Ovary (tissue), 9 donors: Measurements from ENCODE around the gene LRRC46. TPM values are rescaled to one million over a fixed set of nuclear protein-coding genes. Genes with fewer than 3 reads are reported as not detected.

ENCODE experiments used
- DNase-seq, 5 donors: peaks; one replicate each; pipeline ENCODE4 v3.0.0-alpha.2; 2019 to 2020
- H3K27ac ChIP-seq, 2 donors: fragments of 200-600 bp; one replicate each; pipeline versions ENCODE4 v1.5.1 to v1.8.0; 2019 to 2022
- H3K27me3 ChIP-seq: fragments of 200-600 bp; one replicate; pipeline ENCODE4 v1.8.0; 2022
- H3K36me3 ChIP-seq: fragments of 200-600 bp; sonication (generic); one replicate; pipeline ENCODE4 v1.5.1; 2019
- H3K4me1 ChIP-seq: one replicate; pipeline ENCODE4 v1.8.1; 2013; ENCODE audit warnings: mild to moderate bottlenecking, moderate library complexity; ENCODE audit not compliant: insufficient read depth
- H3K4me3 ChIP-seq: fragments of 200-600 bp; sonication (generic); one replicate; pipeline ENCODE4 v1.5.1; 2017
- H3K9me3 ChIP-seq, 2 donors: fragments of 200-600 bp in 1 of 2; sonication (generic) in 1 of 2; one replicate each; pipeline versions ENCODE4 v1.5.1 to v1.8.1; 2013 to 2019; ENCODE audit warnings: mild to moderate bottlenecking in 1 of 2, moderate library complexity in 1 of 2
- CTCF ChIP-seq, 3 donors: fragments of 450-650 bp in 2 of 3; fragments of 200-600 bp in 1 of 3; IDR thresholded peaks; one replicate each; pipeline versions ENCODE4 v1.5.1 to v1.8.0; 2016 to 2022; ENCODE audit warnings: antibody characterized with exemption in 3 of 3, mild to moderate bottlenecking in 1 of 3
- EP300 ChIP-seq: sonication (generic); formaldehyde crosslinking; IDR thresholded peaks from one replicate; pipeline ENCODE4 v1.6.1; 2017; ENCODE audit warnings: antibody characterized with exemption
- POLR2A ChIP-seq: fragments of 450-650 bp; IDR thresholded peaks from one replicate; pipeline ENCODE4 v1.6.1; 2017; ENCODE audit warnings: antibody characterized with exemption, mild to moderate bottlenecking, moderate library complexity
- WGBS, 3 donors: extraction: QIAGEN DNeasy Blood & Tissue Kit in 1 of 3; methylation state at CpG; one replicate each; pipeline versions ENCODE4 v1.1.5 to v1.1.7; 2013 to 2017; 5-methylcytosine and 5-hydroxymethylcytosine counted together
- intact Hi-C, 4 donors: fragments of 100-400 bp; cut with DNase I; formaldehyde crosslinking; loops; one replicate each; pipeline versions ENCODE4 v1.11.0 to v1.15.1; 2022 to 2023
- polyA plus RNA-seq, 2 donors: library from polyadenylated mRNA; stranded (reverse); fragments of 200-250 nt in 1 of 2; fragments of 350-450 nt in 1 of 2; fragmentation: Illumina TruSeq in 1 of 2; extraction: RNeasy Lipid Tissue Mini Kit (QIAGEN cat#74804) in 1 of 2; gene quantifications; one replicate each; pipeline ENCODE4 v1.2.3, GENCODE V29; 2013 to 2014
- total RNA-seq, 7 donors: library from RNA; depleted of rRNA in 2 of 7; stranded (reverse); fragments of >200 nt in 2 of 7; fragmentation: NEBNext Ultra II Directional in 3 of 7; extraction: Animal tissue kit (Norgen Biotek cat#: 25700) in 3 of 7; gene quantifications; one replicate each; pipeline versions ENCODE4 v1.1.0 to v1.2.4, GENCODE V29; 2016 to 2023
- donor health status: DM: no; HTN: no; CAD: no; lungs with moderate emphysema.
- donor health status: DM: no; HTN: no; CAD: no.
- donor health status: Bipolar disorder and iron deficiency.
- donor health status: DM: yes; HTN: yes; CAD: no.
- donor health status: DM: no; HTN: no; CAD: no.
- donor health status: DM: yes; HTN: yes; CAD: no.

LRRC46 gene
- total and polyA plus RNA-seq, 9 donors: 0.31 to 17.1 (median 1.2) TPM

- Histone ChIP-seq H3K27ac (no peak overlapping the region), H3K4me3 (no peak overlapping the region), H3K27me3 (no peaks in the 10 kb centered on the region), H3K9me3 (no peaks in the 10 kb centered on the region), H3K36me3 (no peaks in the 10 kb centered on the region), H3K4me1 (no peaks in the 10 kb centered on the region)
- TF ChIP-seq CTCF (IDR thresholded peaks at IDR 0.05) (no peak), EP300 (no peak), POLR2A (no peak)
- intact Hi-C loops: no loop called here
- no peak for DNase-seq
- 55 to 72% (median 62%) methylated on average over 7 of the region's 7 CpGs for WGBS, 3 donors
These were observed 19.8 kb upstream of the LRRC46 start for GRCh38 chr17:47811709-47812108.

DNA sequence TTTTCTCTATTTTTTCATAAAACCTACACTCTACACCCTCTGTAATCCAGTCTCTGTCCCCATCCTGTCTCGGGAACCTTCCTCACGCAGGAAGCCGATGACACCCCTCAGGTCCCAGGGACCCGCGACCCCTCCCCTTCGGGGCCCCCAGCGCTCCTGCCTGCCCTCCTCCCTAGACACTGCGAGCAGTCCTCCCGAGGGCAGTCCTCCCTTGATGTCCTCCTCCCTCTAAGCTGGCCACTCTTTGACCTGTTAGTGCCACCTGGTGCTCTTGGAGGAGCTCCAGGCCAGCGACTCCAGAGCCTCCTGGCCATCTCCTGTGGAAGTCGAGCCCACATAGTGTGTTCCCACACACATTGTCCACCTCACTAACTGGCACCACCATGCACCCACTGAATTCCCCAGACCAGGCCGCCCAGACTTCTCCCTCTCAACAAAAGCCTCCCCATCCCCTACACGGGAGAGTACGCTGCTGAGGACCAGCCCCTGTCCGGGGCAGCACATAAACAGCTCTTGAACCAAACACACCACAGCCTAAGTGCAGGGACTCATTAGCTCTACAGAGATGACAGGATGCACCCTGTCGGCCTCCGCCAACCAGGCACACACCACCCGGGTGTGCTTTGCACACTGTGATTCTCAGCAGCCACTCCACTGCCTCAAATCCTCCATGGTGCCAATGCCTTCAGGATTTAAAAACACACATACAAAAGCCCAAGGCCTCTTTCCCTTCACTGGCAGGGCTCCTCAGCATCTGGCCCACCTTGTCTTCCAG, 19.1 kb upstream of the LRRC46 start:
- TF ChIP-seq EP300: no peak
- no peak for TF ChIP-seq CTCF (IDR thresholded peaks at IDR 0.05)
- no peak for TF ChIP-seq POLR2A
- intact Hi-C loops: no loop called here

DNA sequence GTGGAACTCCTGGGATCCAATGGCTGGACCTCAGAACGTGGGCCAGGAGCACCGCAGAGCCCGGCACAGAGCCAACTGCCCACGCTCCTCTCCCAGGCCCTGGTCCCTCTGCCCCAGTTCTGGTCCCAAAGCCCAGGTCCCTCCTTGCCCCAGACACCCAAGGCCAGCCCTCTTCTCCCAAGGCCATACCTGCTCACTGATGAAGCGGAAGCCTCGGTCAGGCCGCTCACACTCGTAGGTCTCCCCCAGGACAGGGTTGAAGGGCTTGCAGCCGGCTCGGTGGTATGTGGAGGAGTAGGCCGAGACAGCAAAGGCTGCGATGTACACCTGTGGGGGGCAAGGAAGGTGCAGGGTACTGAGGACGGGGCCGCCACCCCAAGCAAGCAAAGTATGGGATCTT, 18.4 kb upstream of the LRRC46 start:
- TF ChIP-seq EP300 (no peak), POLR2A (no peak), CTCF (IDR thresholded peaks at IDR 0.05) (no peak)
- Histone ChIP-seq H3K27ac (no peak overlapping the region), H3K9me3 (no peaks in the 10 kb centered on the region), H3K4me3 (no peak overlapping the region), H3K27me3 (no peaks in the 10 kb centered on the region), H3K4me1 (no peaks in the 10 kb centered on the region), H3K36me3 (no peaks in the 10 kb centered on the region)
- WGBS, 3 donors: 84 to 88% (median 86%) methylated on average over 14 of the region's 14 CpGs
- intact Hi-C loops: no loop called here
- peak in 1 of 5 donors; percentile 32 for DNase-seq

More for the DNA sequence above, 19.1 kb upstream of the LRRC46 start:
- Histone ChIP-seq H3K9me3 (no peaks in the 10 kb centered on the region), H3K4me1 (no peaks in the 10 kb centered on the region), H3K27me3 (no peaks in the 10 kb centered on the region), H3K36me3 (no peaks in the 10 kb centered on the region), H3K4me3 (no peak overlapping the region), H3K27ac (no peak overlapping the region)
- WGBS, 3 donors: 73 to 78% (median 78%) methylated on average over 18 of the region's 18 CpGs
- DNase-seq: peak in 1 of 5 donors; percentile 30

GRCh38 chr17:47813512-47814031, 17.9 kb upstream of the LRRC46 start:
- Histone ChIP-seq H3K4me1 (no peaks in the 10 kb centered on the region), H3K9me3 (no peaks in the 10 kb centered on the region), H3K27me3 (no peaks in the 10 kb centered on the region), H3K36me3 (no peaks in the 10 kb centered on the region), H3K27ac (no peak overlapping the region), H3K4me3 (no peak overlapping the region)
- intact Hi-C loops: no loop called here
- peak in 2 of 5 donors; percentile 5 to 29 for DNase-seq
- TF ChIP-seq CTCF (IDR thresholded peaks at IDR 0.05): no peak
- TF ChIP-seq EP300: no peak
- TF ChIP-seq POLR2A: no peak
- 94 to 96% (median 95%) methylated on average over 21 to 22 of the region's 22 CpGs for WGBS, 3 donors
